ENCODE results near the gene KRT2. TPM values are rescaled to one million over a fixed set of nuclear protein-coding genes. Genes with fewer than 3 reads are reported as not detected.

KRT2 gene
- total RNA-seq, 1 experiment from 2014 or later: not detected

GRCh38 chr12:52674433-52674775, 22.4 kb upstream of the KRT2 start:
- no peak for DNase-seq (ENCODE audit: unreplicated experiment)
- TF ChIP-seq CTCF (IDR thresholded peaks at IDR 0.05; ENCODE audit: unreplicated experiment): no peak
- Mint-ChIP-seq H3K9me3 (ENCODE audit: unreplicated experiment) (no peaks in the 10 kb centered on the region), H3K27ac (ENCODE audit: low read depth, unreplicated experiment) (no peak overlapping the region), H3K36me3 (ENCODE audit: insufficient read depth, unreplicated experiment) (no peaks in the 10 kb centered on the region), H3K27me3 (ENCODE audit: insufficient read depth, unreplicated experiment) (peaks cover 49% of the 10 kb centered on the region), H3K4me1 (ENCODE audit: insufficient read depth, unreplicated experiment) (no peaks in the 10 kb centered on the region), H3K4me3 (ENCODE audit: unreplicated experiment) (no peak overlapping the region)
- ChIA-PET CTCF (no interaction called here), POLR2A (no interaction called here)
- BruUV-seq (replicated peaks): no TSS peak
- intact Hi-C loops (cut with micrococcal nuclease): no loop called here

- CTCF ChIA-PET: no interaction called here
- no peaks in the 10 kb centered on the region for H3K36me3 Mint-ChIP-seq (ENCODE audit: insufficient read depth, unreplicated experiment)
- no peaks in the 10 kb centered on the region for H3K4me1 Mint-ChIP-seq (ENCODE audit: insufficient read depth, unreplicated experiment)
- H3K27me3 Mint-ChIP-seq (ENCODE audit: insufficient read depth, unreplicated experiment): peaks cover 44% of the 10 kb centered on the region
- DNase-seq (ENCODE audit: unreplicated experiment): no peak
- intact Hi-C loops (cut with micrococcal nuclease): no loop called here
- TF ChIP-seq CTCF (IDR thresholded peaks at IDR 0.05; ENCODE audit: unreplicated experiment): no peak
- no TSS peak for BruUV-seq (replicated peaks)
- H3K9me3 Mint-ChIP-seq (ENCODE audit: unreplicated experiment): no peaks in the 10 kb centered on the region
- POLR2A ChIA-PET: no interaction called here
- no peak overlapping the region for H3K27ac Mint-ChIP-seq (ENCODE audit: low read depth, unreplicated experiment)
- H3K4me3 Mint-ChIP-seq (ENCODE audit: unreplicated experiment): no peak overlapping the region
Observed at GRCh38 chr12:52673713-52674432, 21.9 kb upstream of the KRT2 start.

- Mint-ChIP-seq H3K27me3 (ENCODE audit: insufficient read depth, unreplicated experiment) (peaks cover 44% of the 10 kb centered on the region), H3K4me1 (ENCODE audit: insufficient read depth, unreplicated experiment) (no peaks in the 10 kb centered on the region), H3K36me3 (ENCODE audit: insufficient read depth, unreplicated experiment) (no peaks in the 10 kb centered on the region), H3K9me3 (ENCODE audit: unreplicated experiment) (no peaks in the 10 kb centered on the region), H3K27ac (ENCODE audit: low read depth, unreplicated experiment) (no peak overlapping the region), H3K4me3 (ENCODE audit: unreplicated experiment) (no peak overlapping the region)
- no peak for TF ChIP-seq CTCF (IDR thresholded peaks at IDR 0.05; ENCODE audit: unreplicated experiment)
- ChIA-PET POLR2A (interaction anchor here (0.6 to 1.4 kb wide), 3 partner anchors 14 to 195 kb away, joined by 3 read pairs; no protein-coding TSS in a partner anchor), CTCF (interaction anchor here (0.6 to 0.7 kb wide), 2 partner anchors 323 to 533 kb away, joined by 3 to 4 read pairs; no protein-coding TSS in a partner anchor)
- no peak for DNase-seq (ENCODE audit: unreplicated experiment)
- intact Hi-C loops (cut with micrococcal nuclease): no loop called here
- no TSS peak for BruUV-seq (replicated peaks)
Observed at GRCh38 chr12:52673217-52673616, 21.2 kb upstream of the KRT2 start.

GRCh38 chr12:52672321-52672933, 20.4 kb upstream of the KRT2 start:
- peak; percentile 67 for DNase-seq (ENCODE audit: unreplicated experiment)
- no peaks in the 10 kb centered on the region for H3K36me3 Mint-ChIP-seq (ENCODE audit: insufficient read depth, unreplicated experiment)
- intact Hi-C loops (cut with micrococcal nuclease): no loop called here
- POLR2A ChIA-PET: interaction anchor here (0.6 to 1.4 kb wide), 4 partner anchors 15 to 196 kb away, joined by 3 read pairs; no protein-coding TSS in a partner anchor
- no peak for TF ChIP-seq CTCF (IDR thresholded peaks at IDR 0.05; ENCODE audit: unreplicated experiment)
- no peaks in the 10 kb centered on the region for H3K4me1 Mint-ChIP-seq (ENCODE audit: insufficient read depth, unreplicated experiment)
- no peak overlapping the region for H3K27ac Mint-ChIP-seq (ENCODE audit: low read depth, unreplicated experiment)
- CTCF ChIA-PET: interaction anchor here (0.7 to 1.0 kb wide), 2 partner anchors 90 to 532 kb away, joined by 3 read pairs; no protein-coding TSS in a partner anchor
- peaks cover 44% of the 10 kb centered on the region for H3K27me3 Mint-ChIP-seq (ENCODE audit: insufficient read depth, unreplicated experiment)
- no peak overlapping the region for H3K4me3 Mint-ChIP-seq (ENCODE audit: unreplicated experiment)
- no TSS peak for BruUV-seq (replicated peaks)
- H3K9me3 Mint-ChIP-seq (ENCODE audit: unreplicated experiment): no peaks in the 10 kb centered on the region
